NCI-H2196 treated with DMSO at 0.1 percent for 48 hours (cell line): ENCODE measurements around the gene COA8.

ENCODE experiments used
- DNase-seq: peaks from one replicate; lab custom pipeline; 2025; ENCODE audit not compliant: unreplicated experiment; lab: John Stamatoyannopoulos, UW

The COA8 gene

GRCh38 chr14:103619057-103619456, 56.3 kb downstream of the COA8 start:
- DNase-seq = no peak

- DNase-seq = no peak
Measured at GRCh38 chr14:103621860-103622259, 59.1 kb downstream of the COA8 start.

GRCh38 chr14:103623308-103623707, 60.5 kb downstream of the COA8 start:
- DNase-seq = no peak

GRCh38 chr14:103623883-103624482, 61.2 kb downstream of the COA8 start:
- DNase-seq = no peak

GRCh38 chr14:103624860-103625259, 62.1 kb downstream of the COA8 start:
- DNase-seq = no peak

GRCh38 chr14:103625356-103626095, 62.8 kb downstream of the COA8 start:
- no peak for DNase-seq

GRCh38 chr14:103626146-103626850, 63.5 kb downstream of the COA8 start:
- DNase-seq = peak; percentile 51

- DNase-seq = no peak
Measured at GRCh38 chr14:103627073-103628025, 64.6 kb downstream of the COA8 start.

GRCh38 chr14:103628221-103628683, 65.5 kb downstream of the COA8 start:
- DNase-seq = no peak

GRCh38 chr14:103628684-103629502, 66.1 kb downstream of the COA8 start, which contains the start of gene KLC1:
KLC1 (plus strand) TSS chr14:103629211; CDS start chr14:103654565, 25,354 bp downstream.
- no peak for DNase-seq

- DNase-seq = no peak
Measured at GRCh38 chr14:103629503-103630121, 66.9 kb downstream of the COA8 start.

GRCh38 chr14:103630364-103631108, 67.8 kb downstream of the COA8 start:
- no peak for DNase-seq

GRCh38 chr14:103633391-103633790, 70.6 kb downstream of the COA8 start:
- DNase-seq = no peak

GRCh38 chr14:103634156-103634555, 71.4 kb downstream of the COA8 start:
- DNase-seq = no peak

GRCh38 chr14:103638594-103638993, 75.8 kb downstream of the COA8 start:
- no peak for DNase-seq
